Epithelial cell of prostate (primary cell): ENCODE measurements around the gene UBAC1.
"Not testable (repeated sequence)": the region's sequence is repeated elsewhere in the genome, so short reads cannot be mapped to it uniquely, and the experiment has no call there.

Experiments
- DNase-seq: peaks from one replicate; pipeline ENCODE4 v3.0.0-alpha.2; 2011; ENCODE audit warnings: low read depth, low spot score
- H3K27ac ChIP-seq: fragments of 450-650 bp; 2 replicates; pipeline ENCODE4 v1.5.1; 2017; ENCODE audit warnings: mild to moderate bottlenecking

The UBAC1 gene

DNA sequence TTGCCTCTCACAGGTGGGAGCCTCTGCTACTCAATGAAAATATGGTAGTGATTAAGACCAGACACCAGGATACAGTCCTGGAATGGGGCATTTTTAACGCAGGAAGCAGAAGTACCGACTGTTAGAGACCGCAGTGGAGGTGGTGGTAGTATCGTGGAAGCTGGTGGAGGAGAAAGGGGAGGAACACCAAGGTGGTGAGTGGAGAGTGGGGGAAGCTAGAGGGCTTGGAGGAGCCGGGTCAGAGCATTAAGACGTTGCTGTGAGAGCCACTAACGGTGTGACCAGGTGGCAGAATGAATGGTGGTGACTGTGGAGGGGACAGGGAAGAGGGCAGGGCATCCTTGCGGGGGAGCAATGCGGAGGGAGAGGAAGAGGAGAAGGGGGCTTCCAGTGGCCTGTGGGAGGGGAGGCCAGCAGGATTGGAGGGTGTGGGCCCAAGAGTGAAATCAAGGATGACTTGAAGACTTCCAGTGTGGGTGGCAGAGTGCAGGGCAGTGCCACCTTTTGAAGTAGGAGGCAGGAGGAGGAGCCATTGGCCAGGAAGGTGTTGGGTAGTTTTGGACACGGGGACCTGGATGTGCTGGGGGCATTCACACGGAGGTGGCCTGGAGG, 1.6 kb upstream of the UBAC1 start:
- H3K27ac ChIP-seq = no peak overlapping the region
- DNase-seq = no peak

- no peak overlapping the region for H3K27ac ChIP-seq
- DNase-seq = no peak
Measured at GRCh38 chr9:135961811-135962695, 880 bp upstream of the UBAC1 start.

GRCh38 chr9:135960411-135961276, 529 bp downstream of the UBAC1 start:
- no peak for DNase-seq
- H3K27ac ChIP-seq = peak overlapping the region; percentile 42

- no peak overlapping the region for H3K27ac ChIP-seq
- no peak for DNase-seq
Measured at GRCh38 chr9:135959814-135960213, 1.4 kb downstream of the UBAC1 start.

DNA sequence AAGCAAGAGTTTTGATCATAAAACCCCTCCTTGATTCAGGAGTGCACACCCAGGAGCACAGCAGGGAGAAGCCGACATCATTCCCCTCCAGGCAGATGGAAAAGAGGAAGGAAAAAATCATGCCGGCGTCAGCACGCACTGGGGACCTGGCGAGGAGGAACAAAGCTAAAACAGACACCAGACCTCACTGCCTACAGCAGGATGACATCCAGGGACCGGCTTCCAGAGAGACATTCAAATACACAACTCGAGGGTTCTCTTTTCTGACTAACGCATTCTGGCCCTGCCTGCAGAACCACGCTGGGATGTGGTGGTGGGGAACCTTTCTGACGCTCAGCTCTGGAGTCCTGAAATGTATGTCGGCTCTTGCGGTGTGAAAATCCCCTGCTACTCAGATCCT, 2.7 kb downstream of the UBAC1 start:
- no peak overlapping the region for H3K27ac ChIP-seq
- no peak for DNase-seq

DNA sequence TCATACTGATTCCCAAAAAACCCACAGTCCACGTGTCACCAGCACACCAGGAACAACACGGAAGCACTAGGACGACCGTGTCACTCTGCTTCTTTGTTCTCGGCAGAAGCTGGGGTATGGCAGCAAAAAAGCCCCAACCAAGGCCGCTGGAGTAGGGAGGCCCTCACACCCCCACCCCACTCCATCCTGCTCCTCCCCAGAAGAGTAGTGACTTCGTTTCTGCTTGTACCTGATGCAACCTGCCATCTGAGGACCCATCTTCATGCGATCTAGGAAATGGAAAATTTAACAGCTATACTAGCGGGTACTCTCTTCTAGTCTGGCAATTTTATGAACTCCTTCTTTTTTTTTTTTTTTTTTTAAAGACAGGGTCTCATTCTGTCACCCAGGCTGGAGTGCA, 3.7 kb downstream of the UBAC1 start:
- H3K27ac ChIP-seq = no peak overlapping the region
- DNase-seq = no peak

DNA sequence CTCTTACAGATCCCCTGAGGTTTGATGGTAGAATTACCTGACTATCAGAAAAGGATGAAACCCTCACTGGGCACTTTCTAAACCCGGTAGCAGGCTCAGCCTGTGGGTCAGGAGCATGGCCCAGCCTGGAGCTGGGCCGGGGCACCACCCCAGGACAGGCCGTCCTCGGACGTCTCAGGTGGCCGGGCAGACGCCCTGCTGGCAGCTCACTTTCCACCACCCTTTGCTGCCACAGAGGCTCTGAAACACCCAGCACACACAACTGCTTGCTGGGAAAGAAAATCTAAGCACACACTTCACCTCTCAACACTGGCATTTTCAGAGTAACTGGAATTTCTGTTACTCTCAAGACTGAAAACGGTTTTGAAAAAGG, 4.4 kb downstream of the UBAC1 start:
- DNase-seq = no peak
- H3K27ac ChIP-seq = no peak overlapping the region

DNA sequence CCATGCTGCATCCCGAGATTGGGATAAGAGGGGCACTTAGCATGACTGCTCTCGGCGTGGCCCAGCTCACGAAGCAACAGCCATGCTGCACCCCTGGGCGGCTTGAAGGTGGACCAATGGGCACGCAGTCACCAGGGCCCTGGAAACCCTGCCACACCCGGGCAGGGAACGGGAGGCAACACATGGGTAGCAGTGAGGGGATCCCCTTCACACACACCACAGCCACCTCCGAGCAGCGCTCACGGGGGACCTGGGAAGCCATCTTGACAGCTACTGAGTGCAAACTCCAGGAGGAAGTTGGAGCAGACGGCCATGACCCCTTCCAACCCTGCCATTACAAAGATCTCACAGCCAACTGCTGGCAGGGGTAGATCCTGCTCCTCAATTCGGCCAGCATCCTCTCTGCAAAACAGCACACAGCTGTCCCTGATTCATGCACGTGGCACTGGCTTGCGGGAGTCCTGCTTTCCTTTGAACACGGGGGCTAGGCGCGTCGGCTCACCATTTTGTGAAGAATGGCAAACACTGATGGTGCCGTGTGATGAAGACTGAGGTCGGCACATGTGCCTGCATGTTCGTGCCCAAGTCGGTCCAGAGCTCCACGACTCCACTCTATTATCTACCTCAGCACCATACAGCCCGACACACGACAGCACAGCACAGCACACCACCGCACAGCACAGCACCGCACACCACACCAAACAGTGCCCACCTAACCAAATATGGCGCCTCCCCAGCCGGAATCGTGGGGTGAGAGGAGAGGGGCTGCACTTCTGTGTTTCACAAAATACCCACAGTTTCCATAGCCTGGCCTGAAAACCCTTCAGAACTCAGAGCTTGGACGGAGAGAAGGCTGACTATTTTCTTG, 5.0 kb downstream of the UBAC1 start:
- H3K27ac ChIP-seq = no peak overlapping the region
- DNase-seq = no peak

GRCh38 chr9:135952664-135953206, 8.4 kb downstream of the UBAC1 start:
- no peak for DNase-seq
- peak overlapping the region; percentile 79 for H3K27ac ChIP-seq

GRCh38 chr9:135951889-135952663, 9.1 kb downstream of the UBAC1 start:
- peak overlapping the region; percentile 79 for H3K27ac ChIP-seq
- peak; percentile 84 for DNase-seq

DNA sequence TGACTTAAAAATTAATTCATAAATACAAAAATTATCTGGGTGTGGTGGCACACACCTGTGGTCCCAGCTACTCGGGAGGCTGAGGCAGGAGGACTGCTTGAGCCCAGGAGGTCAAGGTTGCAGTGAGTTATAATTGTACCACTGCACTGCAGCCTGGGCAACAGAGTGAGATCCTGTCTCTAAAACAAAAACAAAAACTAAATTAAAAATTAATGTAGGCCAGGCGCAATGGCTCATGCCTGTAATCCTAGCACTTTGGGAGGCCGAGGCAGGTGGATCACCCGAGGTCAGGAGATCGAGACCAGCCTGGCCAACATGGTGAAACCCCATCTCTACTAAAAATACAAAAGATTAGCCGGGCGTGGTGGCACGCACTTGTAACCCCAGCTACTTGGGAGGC, 9.9 kb downstream of the UBAC1 start:
- not testable (repeated sequence) for DNase-seq
- H3K27ac ChIP-seq = peak overlapping the region; percentile 79

GRCh38 chr9:135950841-135951240, 10.3 kb downstream of the UBAC1 start:
- not testable (repeated sequence) for DNase-seq
- H3K27ac ChIP-seq = peak overlapping the region; percentile 79

GRCh38 chr9:135950135-135950682, 11.0 kb downstream of the UBAC1 start:
- peak overlapping the region; percentile 79 for H3K27ac ChIP-seq
- DNase-seq = no peak

DNA sequence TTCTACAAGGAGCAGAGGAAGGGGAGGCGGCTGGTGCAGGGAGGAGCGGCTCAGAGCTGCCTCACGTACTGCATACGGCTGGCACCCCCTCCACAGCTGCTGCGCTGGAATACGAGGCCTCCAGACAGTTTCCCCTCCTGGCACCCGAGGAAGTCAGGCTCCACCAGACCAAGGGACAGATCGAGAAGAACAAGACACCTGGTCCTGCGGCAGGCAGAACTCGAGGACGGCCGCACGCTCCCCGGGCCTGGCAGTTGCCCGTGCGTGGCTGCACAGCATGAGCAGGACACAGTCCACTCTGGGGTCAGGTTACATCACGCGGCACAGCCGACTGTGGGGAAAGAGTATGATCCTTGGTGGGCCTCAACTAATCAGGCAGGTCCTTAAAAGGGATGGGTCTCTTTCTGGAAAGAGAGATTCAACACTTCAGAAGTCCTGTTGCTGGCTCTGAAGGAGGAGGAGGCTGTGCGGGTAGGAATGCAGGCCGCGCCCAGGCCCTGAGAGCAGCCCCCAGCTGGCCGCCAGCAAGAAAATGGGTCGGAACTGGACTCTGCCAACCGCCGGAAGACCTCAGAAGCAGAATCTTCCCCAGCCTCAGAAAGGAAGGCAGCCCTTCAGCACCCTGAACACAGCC, 11.6 kb downstream of the UBAC1 start:
- no peak for DNase-seq
- peak overlapping the region; percentile 25 for H3K27ac ChIP-seq

GRCh38 chr9:135948968-135949367, 12.2 kb downstream of the UBAC1 start:
- no peak for DNase-seq
- peak overlapping the region; percentile 25 for H3K27ac ChIP-seq

- no peak for DNase-seq
- H3K27ac ChIP-seq = no peak overlapping the region
Measured at GRCh38 chr9:135948446-135948845, 12.7 kb downstream of the UBAC1 start.

DNA sequence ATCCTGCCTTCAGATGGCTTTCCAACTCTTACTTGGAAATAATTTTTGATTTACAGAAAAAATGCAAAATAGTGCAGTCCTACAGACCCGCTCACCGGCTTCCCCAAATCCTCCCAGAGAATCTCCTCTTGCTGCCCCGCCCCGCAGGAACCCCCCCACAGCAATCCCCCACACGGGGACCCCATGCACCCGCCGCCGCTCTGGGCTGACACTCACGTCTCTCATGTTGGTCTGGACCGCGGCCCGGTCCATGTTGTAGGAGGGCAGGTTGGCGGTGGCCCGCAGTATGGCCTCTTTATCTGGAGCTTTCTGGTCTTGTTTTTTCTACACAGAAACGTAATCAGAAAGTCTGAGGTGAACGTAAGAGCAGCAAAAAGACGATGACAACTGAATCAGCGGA, 13.6 kb downstream of the UBAC1 start:
- no peak for DNase-seq
- H3K27ac ChIP-seq = no peak overlapping the region

GRCh38 chr9:135947105-135947504, 14.1 kb downstream of the UBAC1 start:
- H3K27ac ChIP-seq, DNase-seq: not testable (repeated sequence)
